H1 (cell line): ENCODE data around the gene PRKCD. TPM values are rescaled to one million over a fixed set of nuclear protein-coding genes. Genes with fewer than 3 reads are reported as not detected.

Experiments
- CTCF ChIA-PET: fragments of 300-600 bp; sonication (Branson Sonifier 250); formaldehyde crosslinking; loops from one replicate; lab custom pipeline; 2021; ENCODE audit not compliant: partially characterized antibody; lab: Charles Lee
- POLR2A ChIA-PET: fragments of 300-600 bp; sonication (Branson Sonifier 250); formaldehyde crosslinking; loops from one replicate; lab custom pipeline; 2021; ENCODE audit warnings: inconsistent platforms; ENCODE audit not compliant: partially characterized antibody; lab: Charles Lee
- DNase-seq, 2 experiments: peaks; one replicate each; pipeline versions ENCODE4 v3.0.0 to v3.0.0-alpha.2; 2010 to 2022; ENCODE audit warnings: low spot score in 2 of 2, low read depth in 1 of 2, mixed read lengths in 1 of 2
- FAIRE-seq: peaks from 2 replicates; lab custom pipeline; 2011; peaks lifted over from hg19 to GRCh38; lab: Jason Lieb, UNC
- H2AFZ ChIP-seq: 2 replicates; pipeline ENCODE4 v1.8.1; 2012; ENCODE audit warnings: low read length, inconsistent platforms
- H2AK5ac ChIP-seq: 2 replicates; pipeline ENCODE4 v1.6.1; 2013; ENCODE audit warnings: low read depth, low read length
- H2BK120ac ChIP-seq: replicated peaks from 2 replicates; pipeline ENCODE3; 2013; ENCODE audit warnings: low read depth, low read length, inconsistent platforms
- H2BK12ac ChIP-seq: 2 replicates; pipeline ENCODE4 v1.6.1; 2013; ENCODE audit warnings: low read depth, low read length
- H2BK15ac ChIP-seq: 2 replicates; pipeline ENCODE4 v1.6.1; 2013; ENCODE audit warnings: low read length
- H2BK20ac ChIP-seq: 2 replicates; pipeline ENCODE4 v1.6.1; 2013; ENCODE audit warnings: low read length
- H2BK5ac ChIP-seq: 2 replicates; pipeline ENCODE4 v1.6.1; 2013; ENCODE audit warnings: low read depth, low read length
- H3K14ac ChIP-seq: 2 replicates; pipeline ENCODE4 v1.6.1; 2013; ENCODE audit warnings: inconsistent platforms; ENCODE audit not compliant: insufficient read length
- H3K18ac ChIP-seq: 2 replicates; pipeline ENCODE4 v1.6.1; 2013; ENCODE audit warnings: low read length; ENCODE audit errors: extremely low read depth
- H3K23ac ChIP-seq: 2 replicates; pipeline ENCODE4 v1.6.1; 2013; ENCODE audit warnings: inconsistent platforms; ENCODE audit not compliant: insufficient read length
- H3K23me2 ChIP-seq: 2 replicates; pipeline ENCODE4 v1.6.1; 2013; ENCODE audit warnings: low read depth, low read length
- H3K27ac ChIP-seq: 2 replicates; pipeline ENCODE4 v1.6.1; 2011; ENCODE audit warnings: low read depth, low read length, inconsistent platforms
- H3K27me3 ChIP-seq, 4 experiments: replicated peaks in 1 of 4; 1 replicate in 1 of 4; 2 replicates in 3 of 4; pipeline versions ENCODE4 v1.6.1 to v1.8.1; 2011 to 2013; ENCODE audit warnings: low read length in 3 of 4, mild to moderate bottlenecking in 3 of 4, inconsistent platforms in 2 of 4, mixed read lengths in 2 of 4, moderate library complexity in 1 of 4; ENCODE audit not compliant: control insufficient read depth in 3 of 4, insufficient read depth in 3 of 4; ENCODE audit errors: extremely low read depth in 1 of 4
- H3K36me3 ChIP-seq, 4 experiments: 2 replicates each; pipeline versions ENCODE4 v1.6.1 to v1.8.1; 2011 to 2013; ENCODE audit warnings: mild to moderate bottlenecking in 4 of 4, low read length in 3 of 4, moderate library complexity in 2 of 4, control low read depth in 1 of 4, inconsistent platforms in 1 of 4; ENCODE audit not compliant: insufficient read depth in 4 of 4, control insufficient read depth in 2 of 4
- H3K4ac ChIP-seq: replicated peaks from 2 replicates; pipeline ENCODE3; 2013; ENCODE audit warnings: low read length, low read depth, mixed read lengths, inconsistent platforms; ENCODE audit not compliant: insufficient read length
- H3K4me1 ChIP-seq, 4 experiments: replicated peaks in 1 of 4; 1 replicate in 1 of 4; 2 replicates in 3 of 4; pipeline versions ENCODE4 v1.6.1 to v1.8.1; 2011 to 2013; ENCODE audit warnings: low read length in 3 of 4, inconsistent platforms in 2 of 4, mixed read lengths in 1 of 4; ENCODE audit not compliant: insufficient read depth in 4 of 4, control insufficient read depth in 3 of 4
- H3K4me2 ChIP-seq, 2 experiments: 2 replicates each; pipeline versions ENCODE4 v1.6.1 to v1.8.1; 2011 to 2013; ENCODE audit warnings: low read depth in 2 of 2, low read length in 2 of 2, control low read depth in 1 of 2, inconsistent platforms in 1 of 2, mild to moderate bottlenecking in 1 of 2; ENCODE audit not compliant: insufficient read depth in 1 of 2
- H3K4me3 ChIP-seq, 4 experiments: fragments of 200-600, 300-600 bp in 1 of 4; sonication (generic), shearing (Covaris generic), sonication (Bioruptor Twin) in 1 of 4; 2 replicates each; pipeline versions ENCODE4 v1.5.1 to v1.8.1; 2011 to 2016; ENCODE audit warnings: low read length in 4 of 4, low read depth in 3 of 4, control low read depth in 2 of 4, inconsistent platforms in 2 of 4, mild to moderate bottlenecking in 2 of 4, mixed read lengths in 1 of 4, moderate library complexity in 1 of 4; ENCODE audit not compliant: insufficient read depth in 2 of 4; ENCODE audit errors: extremely low read depth in 1 of 4
- H3K56ac ChIP-seq: replicated peaks from 2 replicates; pipeline ENCODE3; 2013; ENCODE audit warnings: low read depth, mild to moderate bottlenecking, mixed read lengths, low read length, inconsistent platforms; ENCODE audit not compliant: insufficient read length
- H3K79me1 ChIP-seq: 2 replicates; pipeline ENCODE4 v1.6.1; 2013; ENCODE audit warnings: low read depth, low read length, control low read depth
- H3K79me2 ChIP-seq, 2 experiments: 2 replicates each; pipeline versions ENCODE4 v1.6.1 to v1.8.1; 2012 to 2013; ENCODE audit warnings: low read length in 2 of 2, mild to moderate bottlenecking in 2 of 2, inconsistent platforms in 1 of 2; ENCODE audit not compliant: insufficient read depth in 2 of 2, control insufficient read depth in 1 of 2
- H3K9ac ChIP-seq, 4 experiments: replicated peaks in 1 of 4; 1 replicate in 1 of 4; 2 replicates in 3 of 4; pipeline versions ENCODE4 v1.6.1 to v1.8.1; 2011 to 2013; ENCODE audit warnings: low read depth in 3 of 4, low read length in 3 of 4, control low read depth in 2 of 4, mild to moderate bottlenecking in 2 of 4, moderate library complexity in 2 of 4, inconsistent platforms in 1 of 4; ENCODE audit errors: extremely low read depth in 1 of 4
- H3K9me3 ChIP-seq, 2 experiments: 2 replicates each; pipeline versions ENCODE4 v1.6.1 to v1.8.1; 2012 to 2013; ENCODE audit warnings: mild to moderate bottlenecking in 2 of 2, moderate library complexity in 2 of 2, control low read depth in 1 of 2, inconsistent platforms in 1 of 2, low read depth in 1 of 2, low read length in 1 of 2, mixed read lengths in 1 of 2; ENCODE audit not compliant: insufficient read depth in 2 of 2
- H4K20me1 ChIP-seq, 2 experiments: replicated peaks in 1 of 2; 2 replicates each; pipeline versions ENCODE3 to v1.8.1; 2011 to 2013; ENCODE audit warnings: inconsistent platforms in 2 of 2, low read length in 2 of 2, mild to moderate bottlenecking in 1 of 2; ENCODE audit not compliant: insufficient read depth in 2 of 2, control insufficient read depth in 1 of 2
- H4K5ac ChIP-seq: 2 replicates; pipeline ENCODE4 v1.6.1; 2013; ENCODE audit warnings: low read length, low read depth, mixed read lengths, inconsistent platforms; ENCODE audit not compliant: insufficient read length
- H4K8ac ChIP-seq: 2 replicates; pipeline ENCODE4 v1.8.0; 2013; ENCODE audit warnings: mild to moderate bottlenecking, moderate library complexity, low read length, inconsistent platforms; ENCODE audit not compliant: insufficient read depth; ENCODE audit errors: extremely low read depth
- H4K91ac ChIP-seq: replicated peaks from 2 replicates; pipeline ENCODE3; 2013; ENCODE audit warnings: low read length, mixed read lengths, inconsistent platforms; ENCODE audit not compliant: insufficient read length
- GABPA ChIP-seq: IDR thresholded peaks from 2 replicates; pipeline ENCODE4 v1.6.1; 2011; ENCODE audit warnings: mild to moderate bottlenecking, low read length, moderate library complexity, borderline replicate concordance; ENCODE audit not compliant: insufficient read depth
- HDAC6 ChIP-seq: IDR thresholded peaks from one replicate; pipeline ENCODE4 v1.7.1; 2012; ENCODE audit warnings: low read depth, mild to moderate bottlenecking, inconsistent platforms, low read length, moderate library complexity
- JUN ChIP-seq: IDR thresholded peaks from 2 replicates; pipeline ENCODE4 v1.6.1; 2011; ENCODE audit warnings: low read depth, mild to moderate bottlenecking, improper control_type of control experiment, low read length
- RBBP5 ChIP-seq: IDR thresholded peaks from 2 replicates; pipeline ENCODE4 v1.7.1; 2012; ENCODE audit warnings: low read depth, mild to moderate bottlenecking, inconsistent platforms, low read length, moderate library complexity, borderline replicate concordance
- RFX5 ChIP-seq: IDR thresholded peaks from 2 replicates; pipeline ENCODE4 v1.6.1; 2011; ENCODE audit warnings: low read depth, low read length, improper control_type of control experiment, borderline replicate concordance
- ZNF274 ChIP-seq: IDR thresholded peaks from 2 replicates; pipeline ENCODE4 v1.7.0; 2012; ENCODE audit warnings: low read length, borderline replicate concordance; ENCODE audit errors: extremely low read depth
- WGBS, 2 experiments: shearing (Covaris generic) in 1 of 2; methylation state at CpG; one replicate each; pipeline versions ENCODE4 v1.1.6 to v1.1.7; 2013 to 2015; ENCODE audit warnings: low lambda C conversion rate in 2 of 2, mixed read lengths in 2 of 2, inconsistent platforms in 1 of 2, low coverage in 1 of 2, missing lambda C conversion rate in 1 of 2; ENCODE audit not compliant: insufficient replicate concordance in 2 of 2, insufficient coverage in 1 of 2, insufficient read length in 1 of 2; ENCODE audit errors: extremely low coverage in 1 of 2, missing lambda C conversion rate in 1 of 2; 5-methylcytosine and 5-hydroxymethylcytosine counted together
- polyA plus RNA-seq, 7 experiments: library from polyadenylated mRNA; depleted of rRNA in 3 of 7; stranded (reverse) in 5 of 7; unstranded in 2 of 7; fragments of >200 nt in 5 of 7; fragments of 200-250 nt in 2 of 7; gene quantifications; 1 replicate in 5 of 7; 2 replicates in 1 of 7; 4 replicates in 1 of 7; pipeline versions ENCODE4 v1.2.1 to v1.2.3, GENCODE V29; 2011 to 2013; ENCODE audit warnings: missing spikeins in 2 of 7, mixed read lengths in 2 of 7
- total RNA-seq: library from RNA; stranded (reverse); fragmentation: NEBNext Ultra II Directional; extraction: Animal tissue kit (Norgen Biotek cat#: 25700); gene quantifications from 2 replicates; pipeline ENCODE4 v1.2.1, GENCODE V29; 2021

The PRKCD gene
- total and polyA plus RNA-seq, 2 of the 8 experiments (the other 6 are each of a cell fraction or from before 2014, with no cell fraction given): 22.6 to 23.9 TPM

DNA sequence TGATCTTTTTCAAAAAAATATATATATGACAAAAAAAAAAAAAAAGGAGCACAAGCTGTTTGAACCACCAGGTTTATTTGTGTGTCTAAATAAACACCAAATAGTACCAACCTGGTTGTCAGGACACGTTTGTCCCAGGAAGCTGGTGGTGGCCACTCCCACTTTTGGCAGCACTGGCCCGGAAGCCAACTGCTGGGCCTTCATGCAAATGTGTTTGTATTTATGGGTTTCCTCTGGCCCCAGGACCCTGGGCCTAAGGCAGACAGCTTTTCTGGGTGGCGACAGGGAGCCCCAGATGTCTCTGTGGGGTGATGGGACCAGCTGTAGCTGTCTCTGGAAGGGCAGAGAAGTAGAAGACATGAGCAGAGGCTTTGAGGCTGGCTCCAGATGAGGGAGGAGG, 31.6 kb downstream of the PRKCD start:
- Histone ChIP-seq H3K23me2 (no peaks in the 10 kb centered on the region), H3K18ac (no peak overlapping the region), H2AFZ (no peak overlapping the region), H4K91ac (no peak overlapping the region), H2BK20ac (no peak overlapping the region), H2BK5ac (no peak overlapping the region), H3K4ac (no peak overlapping the region), H3K27me3 (no peaks in the 10 kb centered on the region; a peak in 1 of 7 replicates), H4K5ac (no peak overlapping the region), H3K23ac (no peak overlapping the region), H3K56ac (no peak overlapping the region), H3K36me3 (no peaks in the 10 kb centered on the region; a peak in 2 of 8 replicates), H3K79me2 (no peaks in the 10 kb centered on the region), H4K20me1 (no peaks in the 10 kb centered on the region), H3K9ac (no peak overlapping the region), H2BK12ac (no peak overlapping the region), H3K27ac (no peak overlapping the region), H4K8ac (no peak overlapping the region), H3K4me1 (peaks cover 0 to 19% (median 10%) of the 10 kb centered on the region in 4 experiments; a peak in 5 of 7 replicates), H3K4me2 (no peak overlapping the region), H2BK15ac (no peak overlapping the region), H2BK120ac (no peak overlapping the region), H3K9me3 (no peaks in the 10 kb centered on the region), H2AK5ac (no peak overlapping the region), H3K14ac (no peak overlapping the region), H3K4me3 (no peak overlapping the region), H3K79me1 (no peaks in the 10 kb centered on the region)
- WGBS, 2 experiments: 84% methylated on average over 3 of the region's 3 CpGs; no CpG with 5 or more reads in 1 of the 2 experiments
- ChIA-PET POLR2A (interaction anchor here (1.0 to 1.1 kb wide), 2 partner anchors 28 to 52 kb away, joined by 3 to 5 read pairs; no protein-coding TSS in a partner anchor), CTCF (interaction anchor here (0.6 to 1.0 kb wide), 7 partner anchors 22 to 332 kb away, joined by 3 to 5 read pairs (median 3); no protein-coding TSS in a partner anchor)
- FAIRE-seq (no peak), DNase-seq (no peak)
- no peak for TF ChIP-seq HDAC6
- TF ChIP-seq JUN: no peak
- no peak for TF ChIP-seq RBBP5
- TF ChIP-seq RFX5: no peak
- TF ChIP-seq ZNF274: no peak
- TF ChIP-seq GABPA: no peak
